ENCODE data around the gene SMYD3.

The SMYD3 gene

GRCh38 chr1:246265481-246265880 lies 241.6 kb downstream of the SMYD3 start:
- DNase-seq: no peak

DNA sequence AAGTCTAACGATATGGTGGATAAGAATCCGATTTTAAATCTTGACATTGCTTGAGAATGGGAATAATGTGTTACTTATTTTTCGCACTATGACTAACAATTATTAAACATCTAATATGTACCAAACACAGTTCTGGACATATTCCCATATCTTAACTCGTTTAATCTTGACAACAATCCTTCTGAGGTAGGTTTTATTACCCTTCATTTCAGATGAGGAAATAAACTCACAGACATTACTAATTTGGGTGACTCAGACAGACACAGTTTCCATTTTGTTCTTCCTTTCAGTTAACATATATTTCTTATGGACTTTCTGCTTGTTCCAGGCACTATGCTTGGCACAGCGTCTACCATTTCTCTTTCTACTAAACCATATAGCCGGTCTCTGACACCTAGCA lies 244.8 kb downstream of the SMYD3 start:
- DNase-seq: no peak

DNA sequence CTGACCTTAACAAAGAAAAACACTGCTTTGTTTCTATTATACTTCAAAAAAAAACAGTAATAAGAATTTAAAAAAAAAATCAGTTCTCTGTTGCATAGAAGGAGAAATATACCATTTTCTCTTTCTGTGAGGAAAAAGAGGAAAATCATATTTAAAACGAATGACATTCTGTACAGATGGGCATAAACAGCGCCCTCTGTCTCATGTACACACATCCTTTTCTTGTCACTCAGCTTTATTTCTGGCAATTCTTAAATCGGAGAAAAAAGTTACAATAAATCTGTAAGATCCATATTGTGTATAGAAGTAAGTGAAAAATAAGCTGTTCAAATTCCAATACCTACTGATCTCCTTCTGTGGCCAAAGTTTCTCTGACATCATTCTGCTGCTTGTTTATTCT lies 245.4 kb downstream of the SMYD3 start:
- no peak for DNase-seq

DNA sequence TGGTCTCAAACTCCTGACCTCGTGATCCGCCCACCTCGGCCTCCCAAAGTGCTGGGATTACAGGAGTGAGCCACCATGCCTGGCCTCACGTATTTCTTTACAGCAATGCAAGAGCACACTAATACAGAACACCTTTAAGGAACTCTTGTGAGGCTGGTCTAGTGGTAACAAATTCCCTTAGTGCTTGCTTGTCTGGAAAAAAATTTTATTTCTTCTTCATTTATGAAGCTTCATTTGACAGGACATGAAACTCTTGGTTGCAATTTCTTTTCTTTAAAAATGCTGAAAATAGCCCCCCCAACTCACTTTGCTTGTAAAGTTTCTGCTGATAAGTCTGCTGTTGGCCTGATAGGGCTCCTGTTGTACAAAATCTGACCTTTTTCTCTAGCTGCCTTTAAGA lies 248.8 kb downstream of the SMYD3 start:
- DNase-seq: no peak

- DNase-seq: no peak
These were observed 251.3 kb downstream of the SMYD3 start for GRCh38 chr1:246255773-246256172.

GRCh38 chr1:246254854-246255253 lies 252.2 kb downstream of the SMYD3 start:
- DNase-seq: no peak

DNA sequence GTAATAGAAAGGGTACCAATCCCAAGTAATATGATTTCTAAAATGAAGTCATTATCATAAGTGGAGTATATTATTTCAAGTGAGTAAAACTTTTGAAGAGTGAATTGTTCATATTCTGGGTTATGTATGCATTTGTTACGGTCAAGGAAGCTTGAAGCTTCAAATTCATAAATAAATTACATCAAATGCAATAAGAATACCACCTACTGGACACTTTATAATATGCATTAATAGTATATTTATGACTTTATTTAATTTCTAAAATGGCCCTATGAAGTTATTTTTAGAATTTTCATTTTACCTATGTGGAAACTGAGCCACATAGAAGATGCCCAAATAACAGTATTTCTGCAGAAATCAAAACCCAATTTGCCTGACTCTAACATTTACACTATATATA lies 260.6 kb downstream of the SMYD3 start:
- no peak for DNase-seq

DNA sequence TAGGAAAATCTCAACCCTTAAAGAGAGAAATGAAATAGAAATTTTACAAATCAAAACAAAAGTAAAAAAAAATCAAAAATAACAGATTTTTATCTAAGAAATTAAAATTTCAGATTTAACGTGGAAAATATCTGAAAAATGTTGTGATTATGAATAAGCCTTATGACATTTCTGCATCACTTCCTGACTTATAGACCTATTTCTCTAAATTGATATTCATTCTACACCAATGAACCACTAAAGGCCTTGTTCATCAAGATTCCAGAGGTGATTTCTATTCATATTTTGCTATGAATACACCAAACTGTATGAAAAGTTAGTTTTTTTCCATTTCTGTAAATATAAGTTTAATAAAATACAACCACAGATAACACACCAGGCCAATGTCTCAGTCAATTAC lies 261.5 kb downstream of the SMYD3 start:
- DNase-seq: no peak

DNA sequence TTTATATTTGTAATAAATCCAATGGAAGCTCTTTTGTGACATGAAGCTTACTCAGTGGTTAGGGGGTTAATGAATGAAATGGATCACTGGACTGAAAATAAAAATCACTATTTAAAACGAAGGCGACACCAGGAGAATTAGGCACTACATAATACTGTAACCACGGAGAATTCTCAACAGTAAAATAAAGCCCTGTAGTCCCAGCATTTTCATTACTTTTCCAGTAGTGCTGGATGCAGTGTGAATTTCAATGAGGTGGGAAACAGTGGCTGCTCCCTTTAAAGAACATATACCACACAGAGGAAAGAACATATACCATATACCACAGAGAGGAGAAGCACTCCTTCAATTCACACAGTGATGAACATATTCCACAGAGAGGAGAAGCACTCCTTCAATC lies 275.0 kb downstream of the SMYD3 start:
- DNase-seq: no peak

GRCh38 chr1:246226041-246226440 lies 281.0 kb downstream of the SMYD3 start:
- DNase-seq: no peak

DNA sequence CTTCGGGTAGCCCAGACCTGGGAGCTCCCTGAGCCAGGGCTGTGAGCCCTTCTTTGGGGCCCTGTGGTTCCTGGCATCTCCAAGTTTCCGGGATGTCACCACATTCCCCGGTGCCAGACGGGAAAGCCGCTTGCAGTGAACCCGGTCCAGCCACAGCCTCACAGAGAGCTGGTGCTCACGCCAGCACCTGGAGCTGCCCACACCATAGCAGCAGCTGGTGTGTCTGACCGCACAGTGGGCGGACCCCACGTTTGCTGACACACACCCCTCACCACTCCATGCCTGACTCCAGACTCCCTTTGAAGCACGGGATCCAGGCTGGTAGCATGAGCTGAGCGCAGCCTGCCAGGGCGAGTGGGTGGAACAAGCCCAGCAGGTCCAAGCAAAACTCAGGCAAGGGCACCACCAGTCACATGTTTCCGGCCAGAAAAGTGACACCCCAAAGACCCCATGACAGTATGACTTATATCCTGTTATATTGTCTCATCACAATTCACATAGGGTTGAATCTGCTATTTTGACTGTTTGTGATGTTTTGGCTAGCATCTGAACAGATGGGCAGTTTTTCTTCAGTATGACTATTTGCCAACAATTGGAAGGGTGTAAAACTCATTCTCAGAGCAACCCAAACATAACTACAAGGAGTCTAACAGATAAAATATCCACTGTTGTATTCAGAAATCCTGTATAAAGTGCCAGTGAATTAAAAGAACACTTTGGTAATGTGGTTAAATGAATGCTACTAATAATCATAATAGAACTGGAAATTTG lies 285.4 kb downstream of the SMYD3 start:
- DNase-seq: no peak

- DNase-seq: no peak
These were observed 286.5 kb downstream of the SMYD3 start for GRCh38 chr1:246220495-246221065.

GRCh38 chr1:246219508-246220030 lies 287.5 kb downstream of the SMYD3 start:
- DNase-seq: no peak

GRCh38 chr1:246218686-246219085 lies 288.4 kb downstream of the SMYD3 start:
- DNase-seq: no peak

DNA sequence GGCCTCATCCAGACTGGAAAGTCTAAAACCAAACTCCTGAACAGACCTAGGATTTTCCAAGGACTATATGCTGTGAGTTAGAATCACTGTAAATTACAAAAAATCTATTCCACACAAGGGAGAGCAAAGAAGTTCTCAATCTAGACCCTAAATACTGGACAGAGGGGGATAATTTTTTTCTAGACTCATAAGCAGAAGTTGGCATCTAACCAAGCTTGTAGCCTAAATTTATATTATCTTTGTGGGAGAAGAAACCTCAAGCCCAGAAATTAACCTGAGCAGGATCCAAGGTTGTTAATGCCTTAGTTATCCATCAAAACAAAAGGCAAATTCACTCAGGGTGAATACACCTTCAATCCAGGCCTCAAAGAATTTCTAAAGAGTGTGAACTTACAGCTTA lies 290.2 kb downstream of the SMYD3 start:
- DNase-seq: no peak

DNA sequence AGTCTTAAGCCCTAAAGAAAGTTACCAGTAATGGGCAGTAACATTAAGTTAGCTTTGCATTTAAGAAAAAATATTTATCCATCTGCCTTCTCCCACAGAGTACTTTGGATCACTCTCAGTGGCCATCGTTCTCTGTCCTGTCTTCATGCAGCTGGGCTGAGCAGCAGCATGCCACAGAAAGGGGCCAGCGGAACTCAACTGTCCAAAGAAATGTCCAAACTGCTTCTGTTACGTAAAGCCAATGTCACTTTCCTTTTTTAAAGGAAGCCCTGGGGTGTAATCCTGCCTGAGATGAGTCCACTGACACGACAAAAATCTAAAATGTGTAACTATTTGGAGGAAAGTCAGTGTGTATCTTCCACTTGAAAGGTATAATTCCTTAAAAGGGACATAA lies 291.6 kb downstream of the SMYD3 start:
- no peak for DNase-seq

DNA sequence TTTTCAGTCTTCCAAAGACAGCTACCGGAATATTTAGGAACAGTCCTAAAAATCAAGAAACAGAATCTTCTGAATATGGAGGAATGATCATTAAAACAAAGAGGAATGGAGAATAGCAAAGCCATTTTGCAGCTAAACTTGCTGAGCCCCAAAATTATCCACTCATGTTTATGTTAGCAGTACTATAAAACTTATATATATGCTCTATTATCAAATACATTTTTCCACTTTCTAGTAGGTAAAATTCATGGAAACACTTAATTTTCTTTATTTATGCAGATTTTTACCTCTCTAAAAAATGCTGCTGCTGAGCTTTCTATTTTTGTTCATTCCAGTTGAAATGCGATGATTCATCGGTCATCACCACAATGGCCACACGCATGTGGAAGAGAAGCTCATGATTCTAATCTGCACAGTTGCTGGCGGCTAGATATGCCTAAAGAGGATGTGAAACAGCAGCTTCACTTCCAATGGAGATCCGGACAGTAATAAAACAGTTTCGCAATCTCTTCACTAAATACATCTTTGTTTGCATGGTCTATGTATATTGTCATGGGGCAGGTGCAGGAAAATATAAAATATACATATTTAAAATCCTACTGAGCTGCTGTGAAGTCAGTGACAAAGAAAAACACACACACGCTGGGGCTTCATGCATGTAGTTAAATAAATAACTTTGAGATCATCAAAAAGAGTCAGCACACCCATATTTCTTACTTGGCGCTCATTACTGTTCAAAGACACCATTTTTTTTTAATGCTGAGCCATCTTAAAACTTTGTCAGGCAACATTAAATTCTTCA lies 292.2 kb downstream of the SMYD3 start:
- DNase-seq: no peak

- no peak for DNase-seq
These were observed 293.1 kb downstream of the SMYD3 start for GRCh38 chr1:246213947-246214346.

DNA sequence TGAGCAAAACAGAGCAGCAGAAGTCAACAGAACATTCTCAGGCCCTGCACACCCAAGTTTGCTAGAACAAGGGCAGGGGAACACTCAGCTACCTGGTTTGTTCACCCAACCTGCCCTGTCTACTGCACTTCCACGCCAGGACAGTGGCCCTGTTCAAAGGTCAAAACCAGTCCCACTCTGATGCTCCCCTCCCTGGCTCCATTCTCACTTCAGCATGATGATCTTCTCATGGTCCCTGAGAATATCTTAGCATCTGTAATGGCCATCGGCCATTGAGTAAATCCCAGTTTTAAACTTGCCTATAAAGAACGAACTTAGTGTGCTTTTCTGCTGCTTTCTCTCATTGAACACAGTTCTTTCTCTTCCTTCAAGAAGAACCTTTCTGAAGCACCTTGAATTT lies 293.6 kb downstream of the SMYD3 start:
- DNase-seq: no peak

DNA sequence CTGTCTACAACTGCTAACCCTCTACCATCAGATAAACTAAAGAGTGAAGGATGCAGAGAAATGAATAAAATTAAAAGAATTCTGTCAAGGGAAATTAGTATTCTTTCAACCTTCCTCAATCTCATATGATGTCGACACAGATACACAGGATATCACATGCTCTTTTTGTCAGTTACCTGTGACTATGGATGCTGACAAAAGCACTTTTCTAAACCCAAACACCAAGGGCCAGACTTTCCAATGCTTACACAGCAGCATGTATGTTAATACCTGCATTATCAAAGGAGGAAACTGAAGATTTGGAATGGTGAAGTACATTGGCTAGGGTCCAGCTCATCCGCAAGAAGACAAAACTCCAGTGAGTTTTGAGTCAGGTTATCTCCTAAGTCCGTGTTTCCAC lies 294.0 kb downstream of the SMYD3 start:
- no peak for DNase-seq

DNA sequence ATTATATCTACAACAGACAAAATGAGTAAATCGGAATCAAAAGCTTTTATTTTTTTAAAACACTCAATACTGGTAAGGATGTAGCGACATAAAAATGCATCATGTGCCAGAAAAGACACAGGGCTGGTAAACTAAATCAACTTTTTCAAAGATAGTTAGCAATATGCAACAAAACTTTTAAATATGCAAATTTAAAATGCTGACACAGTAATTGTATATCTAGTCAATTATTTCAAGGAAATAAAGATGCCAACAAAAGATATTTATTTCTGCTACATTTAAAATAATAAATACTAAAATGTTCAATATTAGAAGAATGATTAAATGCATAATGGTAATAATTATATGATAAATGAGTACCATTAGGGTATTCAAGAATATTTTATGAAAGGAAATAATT lies 295.1 kb downstream of the SMYD3 start:
- DNase-seq: no peak

GRCh38 chr1:246210756-246211155 lies 296.3 kb downstream of the SMYD3 start:
- no peak for DNase-seq

DNA sequence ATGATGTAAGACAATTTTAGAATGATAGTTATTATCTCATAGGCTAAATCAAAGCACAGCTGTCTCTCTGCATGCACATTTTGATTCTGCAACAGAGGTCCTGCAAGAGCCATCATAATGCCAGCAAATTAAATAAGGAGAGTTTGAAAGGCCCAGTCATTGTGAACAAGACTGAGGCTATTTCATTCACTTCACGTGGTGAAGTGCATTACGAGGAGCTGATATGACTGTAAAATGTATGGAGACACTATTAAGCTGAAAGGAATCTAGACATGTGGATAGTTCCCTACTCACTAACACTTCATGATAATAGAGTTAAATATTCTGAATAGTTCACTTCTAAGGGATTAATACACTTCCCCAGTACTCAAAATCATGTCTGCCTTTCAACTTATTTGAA lies 299.0 kb downstream of the SMYD3 start:
- no peak for DNase-seq

DNA sequence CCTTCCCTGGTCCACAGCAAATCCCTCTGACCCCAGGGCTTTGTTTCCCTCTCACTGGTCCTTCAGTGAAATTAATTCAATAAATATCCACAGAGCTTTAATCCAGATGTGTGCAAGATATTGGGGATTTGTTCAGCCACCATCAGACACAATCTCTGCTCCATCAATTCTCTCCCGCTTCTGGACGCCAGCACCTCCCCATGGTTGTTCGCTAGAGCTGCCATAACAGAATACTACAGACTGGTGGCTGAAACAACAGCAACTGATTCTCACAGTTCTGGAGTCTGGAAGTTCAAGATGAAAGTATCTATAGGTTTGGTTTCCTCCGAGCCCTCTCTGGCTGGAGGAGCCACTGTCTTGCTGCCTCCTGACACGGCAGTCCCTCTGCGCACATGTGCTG lies 303.9 kb downstream of the SMYD3 start:
- DNase-seq: no peak

All from NCI-H187 (cell line).